HuH-7.5 (cell line): ENCODE results near the gene SSR2.
A peak's percentile ranks its signal among the peaks of the same experiment; 100 is the strongest.

Source experiments
- DNase-seq: peaks from one replicate; pipeline ENCODE4 v3.0.0; 2011; ENCODE audit warnings: low spot score

The SSR2 gene

GRCh38 chr1:156020293-156021092 lies at the start of gene SSR2:
Gene SSR2 (minus strand): TSS chr1:156020951. CDS start chr1:156020167, 784 bp downstream.
- peak; percentile 90 for DNase-seq

GRCh38 chr1:156070548-156070947 lies 49.8 kb upstream of the SSR2 start:
- DNase-seq: no peak

GRCh38 chr1:156069490-156070455 lies 49.0 kb upstream of the SSR2 start:
- DNase-seq: no peak

DNA sequence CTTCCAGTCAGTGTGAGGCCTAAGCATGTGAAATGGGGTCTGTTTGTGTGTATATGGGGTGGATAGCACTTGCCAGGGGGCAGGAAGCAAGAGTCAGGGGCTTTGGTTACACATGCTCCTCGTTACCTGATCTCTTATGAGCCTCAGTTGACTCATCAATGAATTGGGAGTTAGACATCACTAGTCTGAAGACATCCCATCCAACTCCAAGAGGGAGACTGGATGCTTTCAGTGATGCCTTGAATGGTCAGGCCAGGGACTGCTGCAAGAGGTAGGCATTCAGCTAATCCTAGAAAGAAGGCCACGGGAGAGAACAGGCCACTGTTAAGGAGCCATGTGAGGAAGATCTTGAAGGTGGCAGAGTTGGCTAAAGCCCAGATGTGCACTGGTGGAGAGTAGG lies 46.5 kb upstream of the SSR2 start:
- DNase-seq: no peak

DNA sequence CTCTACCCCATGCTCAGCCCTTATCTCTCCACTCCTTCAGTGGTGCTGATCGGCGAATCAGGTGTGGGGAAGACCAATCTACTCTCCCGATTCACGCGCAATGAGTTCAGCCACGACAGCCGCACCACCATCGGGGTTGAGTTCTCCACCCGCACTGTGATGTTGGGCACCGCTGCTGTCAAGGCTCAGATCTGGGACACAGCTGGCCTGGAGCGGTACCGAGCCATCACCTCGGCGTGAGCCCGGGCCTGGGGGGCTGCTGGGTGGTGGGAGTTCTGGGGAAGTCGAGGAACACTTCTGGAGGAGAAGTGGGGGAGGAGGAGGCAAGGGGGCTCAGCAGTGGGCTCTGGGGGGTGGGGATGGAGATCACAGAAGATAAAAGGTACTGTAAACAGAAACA lies 45.1 kb upstream of the SSR2 start:
- DNase-seq: no peak

DNA sequence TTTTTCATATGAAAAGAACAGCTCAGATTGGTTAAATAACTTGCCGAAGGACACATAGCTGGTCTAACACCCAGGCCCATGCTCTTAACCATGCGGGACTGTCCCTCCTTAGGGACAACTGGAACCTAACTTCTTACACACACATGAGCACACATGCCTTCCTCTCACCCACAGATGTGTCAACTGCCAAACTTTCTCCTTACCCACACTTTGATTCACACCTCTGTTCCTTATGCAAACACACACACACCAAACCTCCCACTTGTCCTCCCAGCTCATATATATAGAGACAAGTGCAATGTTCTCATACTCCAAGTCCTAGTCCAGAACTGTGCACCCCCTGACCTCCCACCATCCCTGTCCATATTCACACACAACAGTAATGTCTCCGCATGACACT lies 44.5 kb upstream of the SSR2 start:
- no peak for DNase-seq

- no peak for DNase-seq
Measured at GRCh38 chr1:156064615-156065014, 43.9 kb upstream of the SSR2 start.

- no peak for DNase-seq
Measured at GRCh38 chr1:156063997-156064285, 43.2 kb upstream of the SSR2 start.

DNA sequence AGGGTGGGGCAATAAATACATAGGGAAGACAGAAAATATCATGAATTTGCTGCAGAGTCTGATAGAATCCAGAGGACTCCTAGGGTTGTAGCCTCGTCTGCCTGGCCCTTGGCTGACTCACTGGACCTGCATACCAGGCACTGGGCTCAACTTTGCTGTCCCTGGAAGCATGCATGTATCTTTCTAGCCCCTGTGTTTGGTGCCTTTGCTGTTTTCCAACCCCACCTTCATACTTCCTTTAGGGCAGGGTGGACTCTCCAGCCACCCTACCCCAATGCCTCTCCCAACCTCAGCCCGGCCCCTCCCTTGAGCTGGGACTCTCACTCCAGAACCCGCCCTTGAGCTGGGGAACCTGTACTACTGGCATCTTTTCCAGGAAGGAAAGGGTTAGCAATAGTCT lies 41.4 kb upstream of the SSR2 start:
- DNase-seq: no peak

GRCh38 chr1:156060937-156061636 lies 40.3 kb upstream of the SSR2 start, which contains the start of gene RAB25:
Gene RAB25 (plus strand): TSS chr1:156061160. CDS start chr1:156061401, 241 bp downstream.
- no peak for DNase-seq

- DNase-seq: no peak
Measured at GRCh38 chr1:156056326-156056849, 35.6 kb upstream of the SSR2 start.

- DNase-seq: no peak
Measured at GRCh38 chr1:156055281-156056048, 34.7 kb upstream of the SSR2 start.

GRCh38 chr1:156054500-156055280 lies 33.9 kb upstream of the SSR2 start, which contains the start of gene LAMTOR2:
Gene LAMTOR2 (plus strand): TSS chr1:156054782. CDS start chr1:156054890, 108 bp downstream.
- DNase-seq: peak; percentile 96

DNA sequence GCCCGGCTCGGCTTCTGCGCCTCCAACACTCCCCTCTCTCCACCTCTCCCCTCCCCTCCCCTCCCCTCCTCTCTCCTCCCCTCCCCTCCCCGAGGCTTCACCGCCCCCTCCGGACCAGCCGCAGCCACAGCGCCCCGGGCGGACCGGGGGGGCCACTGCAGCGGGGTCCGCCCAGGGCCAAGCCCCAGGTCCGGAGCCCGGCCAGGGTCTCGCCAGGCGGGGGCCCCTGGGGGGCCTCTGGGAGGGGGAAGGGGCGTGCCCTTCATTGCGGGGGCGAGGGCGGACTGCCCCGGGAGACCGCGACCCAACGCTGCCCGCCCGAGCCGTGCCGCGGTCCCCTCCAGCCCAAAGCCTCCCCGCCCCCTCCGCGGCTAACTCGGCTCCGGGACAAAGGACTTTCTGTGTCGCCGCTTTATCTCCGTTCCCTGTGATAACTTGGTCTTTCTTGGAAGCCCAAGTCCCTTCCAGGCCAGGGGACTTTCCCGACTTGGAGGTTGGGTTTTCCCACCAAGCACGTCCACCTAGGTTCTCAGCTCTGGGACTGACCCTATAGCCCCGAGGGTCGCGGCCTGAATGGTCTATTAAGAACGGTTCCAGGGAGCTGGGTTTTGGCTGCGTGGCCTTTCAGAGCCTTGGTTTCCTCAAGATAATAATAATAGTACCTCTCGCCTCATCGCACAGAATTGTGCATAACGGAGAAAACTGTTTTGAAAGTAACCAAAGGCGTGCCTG lies 33.2 kb upstream of the SSR2 start, which contains the start of gene UBQLN4:
TSS of gene UBQLN4 (minus strand) at position 31 of the 732 bp plus-strand sequence. CDS start 97 bp downstream, outside the sequence.
- DNase-seq: peak; percentile 95

DNA sequence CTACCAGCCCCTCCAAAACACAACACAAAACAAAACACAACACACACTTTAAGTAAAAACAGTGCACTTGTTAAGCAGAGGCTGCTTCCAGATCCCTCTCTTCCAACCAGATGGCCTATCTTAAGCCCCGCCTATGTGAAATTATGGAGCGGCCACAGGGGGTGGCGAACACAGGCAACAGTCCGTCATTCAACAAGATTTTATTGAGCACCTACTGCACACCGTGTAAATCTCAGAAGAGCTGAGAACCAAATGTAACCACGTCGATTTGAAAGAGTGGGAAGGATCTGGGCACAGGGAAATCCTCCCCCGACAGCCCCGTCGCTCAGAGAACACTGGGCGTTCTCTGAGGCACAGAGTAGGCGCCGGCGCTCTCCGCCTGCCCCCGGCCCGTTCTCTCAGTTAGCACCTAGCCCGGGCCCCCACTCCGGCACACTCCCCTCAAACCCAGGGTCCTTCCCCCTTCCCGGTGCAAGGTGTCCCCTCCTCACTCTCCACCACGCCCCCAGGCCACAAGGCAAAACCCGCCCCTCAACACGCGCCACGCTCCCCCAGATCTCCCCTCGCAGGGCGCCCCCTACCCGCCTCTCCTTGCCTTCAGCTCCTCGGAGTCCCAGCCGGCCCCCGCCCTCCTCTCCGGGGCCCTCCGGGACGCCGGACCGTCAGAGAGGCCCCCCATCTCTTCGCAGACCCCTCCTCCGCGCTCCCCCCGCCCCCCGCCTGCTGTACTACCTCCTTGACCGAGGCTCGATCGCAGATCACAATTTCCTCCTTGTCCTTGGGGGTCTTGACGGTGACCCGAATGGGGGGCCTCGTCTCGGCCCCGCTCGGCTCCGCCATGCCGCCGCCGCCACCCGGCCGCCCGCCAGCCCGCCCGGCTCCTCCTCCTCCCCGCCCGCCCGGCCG lies 32.4 kb upstream of the SSR2 start:
- DNase-seq: peak; percentile 88

GRCh38 chr1:156051011-156051725 lies 30.4 kb upstream of the SSR2 start:
- no peak for DNase-seq

DNA sequence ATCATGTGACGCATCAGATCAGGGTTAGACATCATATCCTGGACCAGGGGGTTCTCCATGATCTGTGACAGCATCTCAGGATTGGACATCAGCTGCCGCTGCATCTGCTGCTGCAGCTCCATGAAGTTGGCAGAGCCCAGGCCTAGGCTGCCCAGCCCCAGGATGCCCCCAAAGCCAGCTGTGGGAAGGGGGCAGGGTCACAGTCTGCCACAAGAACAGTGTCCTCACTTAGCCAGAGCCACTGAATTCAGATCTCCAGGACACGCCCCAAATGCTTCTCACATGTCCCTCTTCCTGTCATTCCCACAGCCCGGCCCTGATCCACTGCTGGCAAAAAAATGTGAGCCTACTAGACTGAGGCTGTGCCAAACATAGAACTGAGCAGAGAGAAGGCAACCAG lies 29.6 kb upstream of the SSR2 start:
- no peak for DNase-seq
